Stomach (tissue), 4 donors: ENCODE data around the gene PGBD4.

Source experiments
- EP300 ChIP-seq: sonication (generic); formaldehyde crosslinking; IDR thresholded peaks from one replicate; pipeline ENCODE4 v1.6.1; 2017; ENCODE audit warnings: antibody characterized with exemption
- POLR2AphosphoS5 ChIP-seq, 3 donors: sonication (generic); formaldehyde crosslinking; IDR thresholded peaks; one replicate each; pipeline ENCODE4 v1.6.1; 2016; ENCODE audit warnings: antibody characterized with exemption in 3 of 3

GRCh38 chr15:34116620-34117019 is 14.7 kb downstream of the PGBD4 start:
- TF ChIP-seq POLR2AphosphoS5 (IDR thresholded peaks at IDR 0.05) (no peak), EP300 (no peak)
